Suppressor macrophage treated with lipopolysaccharide for 1 hour (primary cell): ENCODE measurements around the gene FOXL2NB.
"Not testable (repeated sequence)": the region's sequence is repeated elsewhere in the genome, so short reads cannot be mapped to it uniquely, and the experiment has no call there.

Experiments
- DNase-seq, 3 donors: peaks; one replicate each; pipeline ENCODE4 v3.0.0-alpha.2; 2020 to 2022

FOXL2NB gene

GRCh38 chr3:138946663-138947494 is at the start of gene FOXL2NB, which contains the start of gene FOXL2:
FOXL2NB (plus strand) TSS chr3:138947217; CDS start chr3:138947365, 148 bp downstream.
FOXL2 (minus strand) TSS chr3:138947137; CDS start chr3:138946722, 415 bp downstream.
- DNase-seq: peak; percentile 56 to 66 (median 63)

DNA sequence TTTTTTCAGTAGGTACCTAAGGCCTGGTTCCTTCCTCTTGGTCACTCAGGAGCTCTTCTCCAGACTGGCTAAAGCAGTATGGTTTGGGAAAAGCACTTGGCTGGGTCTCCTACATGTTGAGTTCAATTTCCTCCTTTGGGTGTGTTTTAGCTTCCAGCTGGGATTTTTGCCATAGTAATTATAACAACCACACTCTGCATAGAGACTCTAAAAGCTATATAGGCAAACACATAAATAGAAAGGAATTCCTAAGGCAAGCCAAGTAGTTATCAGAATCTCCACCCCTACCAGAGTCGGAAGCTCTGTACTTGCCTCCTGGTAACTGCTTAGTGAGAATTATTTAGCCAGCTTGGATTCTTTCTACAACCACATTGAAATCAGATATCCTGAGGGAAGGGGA is 48.7 kb upstream of the FOXL2NB start:
- DNase-seq: no peak

- no peak for DNase-seq
Observed at GRCh38 chr3:138898708-138899107, 48.3 kb upstream of the FOXL2NB start.

DNA sequence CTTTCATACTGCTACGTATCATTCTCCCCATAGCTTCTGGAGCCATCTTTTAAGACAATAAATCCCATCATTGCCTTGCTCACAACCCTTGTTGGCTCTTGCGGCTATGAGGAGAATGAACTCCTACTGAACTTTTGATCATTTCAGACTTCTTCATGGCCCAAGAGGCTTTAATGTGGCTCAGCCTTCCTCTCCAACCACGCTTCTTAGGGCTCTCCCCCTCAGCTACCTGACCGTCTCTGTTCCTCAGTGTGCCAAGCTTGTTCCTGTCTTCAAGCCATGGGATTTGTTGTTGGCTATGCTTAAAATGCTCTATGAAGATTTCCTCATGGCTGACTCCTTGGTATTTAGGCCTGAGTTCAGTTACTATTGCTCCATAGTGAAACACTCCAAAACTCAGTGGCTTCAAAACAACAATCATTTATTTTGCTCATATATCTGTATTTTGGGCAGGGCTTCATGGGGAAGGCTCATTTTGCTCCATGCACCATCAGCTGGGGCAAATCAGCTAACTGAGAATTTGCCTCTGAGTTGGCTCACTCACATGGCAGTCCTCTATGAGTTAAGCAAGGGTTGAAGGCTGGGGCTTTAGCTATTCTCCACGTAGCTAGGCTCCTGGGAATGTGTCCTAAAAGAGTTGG is 47.5 kb upstream of the FOXL2NB start:
- DNase-seq: no peak

DNA sequence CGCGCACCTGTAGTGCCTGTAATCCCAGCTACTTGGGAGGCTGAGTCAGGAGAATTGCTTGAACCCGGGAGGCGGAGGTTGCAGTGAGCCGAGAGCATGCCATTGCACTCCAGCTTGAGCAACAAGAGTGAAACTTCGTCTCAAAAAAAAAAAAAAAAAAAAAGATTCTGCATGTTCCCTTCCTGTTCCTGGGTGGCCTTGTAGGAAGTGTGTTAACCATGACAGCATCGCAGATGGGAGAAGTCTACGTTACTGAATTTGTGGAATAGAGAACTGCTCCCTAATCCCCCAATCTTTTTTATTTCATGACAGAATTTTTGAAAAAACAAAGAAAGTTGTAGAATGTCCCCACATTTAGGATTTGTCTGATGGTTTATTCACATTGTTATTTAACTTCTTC is 45.5 kb upstream of the FOXL2NB start:
- peak; percentile 62 to 82 (median 73) for DNase-seq

GRCh38 chr3:138902171-138902570 is 44.8 kb upstream of the FOXL2NB start:
- DNase-seq: peak in 1 of 3 donors; percentile 16

GRCh38 chr3:138907539-138907938 is 39.5 kb upstream of the FOXL2NB start:
- DNase-seq: peak; percentile 60 to 71 (median 65)

GRCh38 chr3:138908846-138909245 is 38.2 kb upstream of the FOXL2NB start:
- peak; percentile 60 to 72 (median 60) for DNase-seq

GRCh38 chr3:138909904-138910303 is 37.1 kb upstream of the FOXL2NB start:
- DNase-seq: no peak

DNA sequence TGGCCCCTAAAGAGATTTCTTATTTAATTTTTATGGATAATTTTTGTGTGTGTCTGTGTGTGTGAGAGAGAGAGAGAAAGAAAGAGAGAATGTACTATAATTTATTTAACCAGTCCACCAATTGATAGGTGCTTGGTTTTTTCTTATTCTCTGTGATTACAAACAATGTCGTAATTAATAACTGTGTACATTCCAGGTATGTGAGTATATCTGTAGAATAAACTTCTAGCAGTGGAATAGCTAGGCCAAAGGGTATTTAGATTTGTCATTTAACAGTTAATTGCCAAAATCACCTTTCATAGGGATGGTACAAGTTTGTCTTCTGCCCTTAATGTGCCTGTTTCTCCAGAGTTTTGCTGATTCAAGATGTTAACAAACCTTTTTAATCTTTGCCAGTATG is 35.4 kb upstream of the FOXL2NB start:
- DNase-seq: no peak

DNA sequence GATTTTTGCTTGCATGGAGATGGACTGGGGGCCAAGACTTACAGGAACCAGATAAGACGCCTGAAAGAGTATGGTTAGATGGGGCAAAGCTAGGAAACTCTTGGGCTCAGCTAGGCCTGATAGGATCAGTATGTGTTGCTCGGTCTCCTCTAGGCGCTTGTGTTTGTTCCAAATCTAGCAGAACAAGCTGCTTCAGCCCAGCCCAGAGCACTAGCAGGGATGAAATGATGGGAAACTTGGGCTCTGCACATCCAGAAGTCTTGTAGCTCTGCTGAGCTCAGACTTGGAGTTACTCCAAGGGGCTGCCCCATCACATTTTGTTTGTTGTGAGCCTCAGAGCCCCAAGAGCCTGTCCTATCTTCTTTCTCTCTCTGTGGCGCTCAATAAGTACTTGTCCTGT is 34.8 kb upstream of the FOXL2NB start:
- no peak for DNase-seq

DNA sequence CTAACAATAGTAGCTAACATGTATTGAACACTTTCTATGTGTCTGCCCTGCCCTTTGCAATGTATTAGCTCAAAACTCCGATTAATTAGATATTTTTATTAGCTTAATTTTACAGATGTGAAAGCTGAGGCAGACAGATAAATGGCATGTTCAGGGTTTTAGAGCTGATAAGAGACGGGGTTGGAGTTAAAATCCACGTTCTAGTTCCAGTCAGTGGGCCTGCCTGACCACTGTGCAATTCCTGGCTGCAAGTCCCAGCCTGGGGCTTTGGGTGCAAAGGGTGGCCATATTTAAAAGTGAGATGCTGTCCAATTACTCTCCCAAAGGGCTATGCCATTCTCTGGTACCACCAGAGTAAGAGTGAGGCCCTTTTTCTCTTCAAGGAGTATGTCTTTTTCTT is 33.3 kb upstream of the FOXL2NB start:
- DNase-seq: no peak

DNA sequence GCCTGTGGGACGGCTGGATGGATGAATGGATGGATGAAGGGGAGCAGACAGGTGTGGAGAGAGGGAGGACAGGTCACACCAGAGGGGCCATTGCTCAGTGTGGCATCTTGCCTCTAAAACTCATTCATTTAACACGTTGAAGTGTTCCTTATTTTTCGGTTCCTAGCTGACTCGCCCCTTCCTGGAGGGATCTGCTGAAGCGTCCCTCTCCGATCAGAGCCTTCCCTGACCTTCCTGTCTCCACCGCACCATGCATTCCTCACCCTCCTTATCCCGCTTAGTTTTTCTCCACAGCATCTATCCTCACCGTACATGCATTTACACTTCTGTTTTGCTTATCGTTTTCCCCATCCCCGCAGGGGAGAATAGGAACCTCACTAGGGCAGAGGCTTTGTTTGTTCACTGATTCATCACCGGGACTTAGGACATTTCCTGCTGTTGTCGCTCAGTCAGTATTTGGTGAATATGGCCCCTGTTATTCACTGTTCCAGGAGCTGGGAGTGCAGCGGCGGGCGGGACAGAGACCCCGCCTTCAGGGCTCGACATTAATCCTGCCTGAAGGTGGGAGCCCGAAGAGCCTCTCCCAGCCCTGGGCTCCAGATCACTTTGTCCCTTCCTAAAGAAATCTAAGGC is 32.0 kb upstream of the FOXL2NB start:
- DNase-seq: peak in 2 of 3 donors; percentile 83 to 88

DNA sequence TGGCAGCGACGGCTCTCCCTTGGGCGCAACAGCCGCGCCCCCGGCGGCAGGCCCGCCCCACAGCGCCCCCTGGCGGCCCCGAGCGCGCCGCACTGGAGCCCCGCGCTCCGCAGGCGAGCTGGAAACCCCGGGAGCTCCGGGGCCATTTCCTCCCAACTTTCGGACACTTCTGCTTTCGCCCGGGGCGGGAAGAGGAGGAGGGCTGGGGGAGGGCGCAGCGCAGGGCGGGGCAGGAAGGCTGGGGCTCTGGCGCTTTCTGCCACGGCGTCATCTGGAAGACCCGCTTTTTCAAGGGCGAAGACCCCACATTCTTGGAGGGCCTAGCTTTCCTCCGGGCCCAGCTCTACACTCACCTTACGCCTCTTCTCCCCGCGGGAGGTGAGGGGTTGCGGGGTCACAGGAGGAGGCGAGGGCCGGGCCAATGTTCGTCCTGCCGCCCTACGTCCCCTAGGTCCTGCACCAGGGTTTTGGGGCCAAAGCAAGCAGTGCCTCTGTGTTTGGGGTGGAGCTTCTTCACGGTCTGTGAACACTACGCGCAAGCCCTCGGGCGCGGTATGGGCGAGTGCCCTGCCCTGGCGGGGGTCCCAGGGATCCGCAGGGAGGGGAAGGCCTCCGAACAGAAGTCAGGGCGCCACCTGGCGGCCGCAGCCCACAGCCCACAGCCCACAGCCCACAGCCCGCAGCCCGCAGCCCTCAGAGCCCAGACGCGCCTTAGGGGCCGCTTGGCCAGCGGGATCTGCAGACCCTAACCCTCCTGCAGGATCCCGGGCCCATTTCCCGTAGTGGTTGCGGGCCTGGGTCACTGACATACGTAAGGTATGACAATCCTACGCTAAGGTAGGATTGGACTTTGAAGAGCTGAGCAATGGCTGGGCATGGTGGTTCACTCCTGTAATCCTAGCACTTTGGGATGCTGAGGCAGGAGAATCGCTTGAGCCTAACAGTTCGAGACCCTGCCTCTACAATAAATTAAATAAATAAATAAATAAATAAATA is 31.2 kb upstream of the FOXL2NB start:
- DNase-seq: peak; percentile 96 to 98 (median 97)

- DNase-seq: no peak
Observed at GRCh38 chr3:138916824-138917223, 30.2 kb upstream of the FOXL2NB start.

DNA sequence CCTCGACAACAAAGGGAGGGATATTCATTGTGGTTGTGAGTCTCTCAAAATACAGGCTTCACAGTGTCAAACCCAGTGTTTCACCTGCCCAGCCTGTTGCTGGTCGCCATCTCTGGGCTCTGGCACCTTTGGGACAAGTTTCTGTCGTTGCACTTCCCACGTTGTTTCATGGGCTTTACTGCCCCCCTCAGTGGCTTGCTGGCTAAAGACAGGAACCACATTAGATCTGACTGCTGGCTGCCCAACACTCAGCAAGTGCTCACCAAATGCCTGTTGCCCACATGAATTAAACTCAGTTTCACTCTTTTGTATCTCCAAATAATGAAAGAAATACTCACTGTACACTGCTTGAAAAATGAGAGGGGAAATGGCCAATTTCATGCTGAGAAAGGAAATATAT is 27.7 kb upstream of the FOXL2NB start:
- DNase-seq: no peak

- no peak for DNase-seq
Observed at GRCh38 chr3:138921316-138922292, 25.4 kb upstream of the FOXL2NB start.

- not testable (repeated sequence) for DNase-seq
Observed at GRCh38 chr3:138922400-138922799, 24.6 kb upstream of the FOXL2NB start.

DNA sequence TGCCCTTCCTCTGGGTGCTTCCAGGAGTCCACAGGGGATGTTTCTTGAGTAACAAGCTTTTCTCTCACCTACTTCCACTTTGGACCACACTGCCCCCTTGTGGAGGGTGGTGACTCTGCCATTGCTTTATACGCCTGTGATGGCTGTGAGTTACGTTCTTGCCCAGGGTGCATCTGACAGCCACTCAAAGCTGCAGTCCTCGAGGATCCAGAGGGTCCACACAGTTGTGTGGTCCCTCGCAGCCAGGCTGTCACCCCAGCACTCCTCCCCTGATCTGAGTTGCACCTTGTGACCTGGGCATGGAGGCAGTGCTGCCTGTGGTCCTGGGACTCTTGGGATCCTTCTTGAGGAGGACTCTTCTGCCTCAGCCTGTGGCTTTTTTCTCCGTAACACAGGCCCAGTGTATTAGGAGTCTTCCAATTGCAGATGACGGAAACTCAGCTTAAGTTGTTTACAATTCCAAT is 23.5 kb upstream of the FOXL2NB start:
- peak; percentile 90 to 96 (median 94) for DNase-seq

DNA sequence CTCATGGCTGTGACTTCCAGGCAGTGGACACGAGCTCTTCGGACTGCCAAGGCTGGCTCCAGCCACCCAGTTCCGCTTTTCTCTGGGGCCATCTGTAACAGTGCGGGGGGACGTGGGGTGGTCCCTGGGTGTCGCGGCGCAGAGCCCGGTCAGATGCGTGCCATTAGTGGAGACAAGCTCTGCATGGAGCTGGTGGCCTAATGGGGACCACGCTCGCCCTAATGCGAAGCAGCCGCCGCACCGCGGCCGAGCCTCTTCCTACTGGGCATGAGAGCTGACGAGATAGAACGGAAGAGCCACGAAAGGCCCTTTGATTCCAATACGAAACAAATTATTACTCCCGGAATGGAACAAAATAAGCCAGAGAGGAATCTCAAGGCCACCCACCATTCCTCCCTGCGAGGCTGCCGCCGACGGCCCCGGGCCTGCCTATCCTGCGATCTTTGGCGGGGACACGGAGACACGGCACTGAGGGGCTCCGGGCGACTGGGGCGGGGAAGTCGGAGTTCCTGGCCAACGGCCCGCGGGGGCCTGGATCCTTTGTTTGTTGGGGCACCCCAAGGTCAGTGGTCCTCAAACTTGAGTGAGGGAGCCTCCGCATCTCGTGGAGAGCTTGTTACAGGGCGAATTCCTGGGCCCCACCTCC is 18.2 kb upstream of the FOXL2NB start:
- no peak for DNase-seq
